Heart right ventricle (tissue), 16 donors: Measurements from ENCODE around the gene PPM1L. TPM values are rescaled to one million over a fixed set of nuclear protein-coding genes. Genes with fewer than 3 reads are reported as not detected.
"Not testable (repeated sequence)": the region's sequence is repeated elsewhere in the genome, so short reads cannot be mapped to it uniquely, and the experiment has no call there.

ENCODE experiments used
- ATAC-seq, 8 donors: fragments of 200-7000 bp; cut with Tn5 transposase; one replicate each; pipeline ENCODE4 v1.9.1; 2020; ENCODE audit warnings: mild to moderate bottlenecking in 8 of 8, moderate library complexity in 8 of 8, moderate number of reproducible peaks in 1 of 8
- DNase-seq, 2 donors: peaks; one replicate each; pipeline ENCODE4 v3.0.0-alpha.2; 2020
- H3K27ac ChIP-seq, 10 donors: fragments of 200-600 bp; sonication (generic) in 2 of 10; one replicate each; pipeline versions ENCODE4 v1.5.0 to v1.8.0; 2020 to 2022; ENCODE audit warnings: mild to moderate bottlenecking in 3 of 10
- H3K27me3 ChIP-seq, 7 donors: fragments of 200-600 bp; one replicate each; pipeline ENCODE4 v1.8.0; 2021 to 2022; ENCODE audit warnings: mild to moderate bottlenecking in 2 of 7
- H3K36me3 ChIP-seq, 9 donors: fragments of 200-600 bp; sonication (generic) in 1 of 9; one replicate each; pipeline versions ENCODE4 v1.5.0 to v1.8.0; 2020 to 2022; ENCODE audit warnings: mild to moderate bottlenecking in 2 of 9
- H3K4me1 ChIP-seq, 9 donors: fragments of 200-600 bp; sonication (generic) in 1 of 9; one replicate each; pipeline versions ENCODE4 v1.5.0 to v1.8.0; 2020 to 2022; ENCODE audit warnings: mild to moderate bottlenecking in 4 of 9
- H3K4me3 ChIP-seq, 10 donors: fragments of 200-600 bp; sonication (generic) in 2 of 10; one replicate each; pipeline versions ENCODE4 v1.5.0 to v1.8.0; 2020 to 2022; ENCODE audit warnings: mild to moderate bottlenecking in 7 of 10, moderate library complexity in 2 of 10
- H3K9me3 ChIP-seq, 11 donors: fragments of 200-600 bp in 10 of 11; sonication (generic) in 2 of 11; one replicate each; pipeline versions ENCODE4 v1.5.0 to v1.8.0; 2013 to 2022; ENCODE audit warnings: mild to moderate bottlenecking in 2 of 11, control low read depth in 1 of 11, moderate library complexity in 1 of 11
- WGBS, 2 donors: extraction: QIAGEN DNeasy Blood & Tissue Kit; methylation state at CpG; one replicate each; pipeline ENCODE4 v1.1.7; 2013; ENCODE audit warnings: inconsistent platforms in 1 of 2; 5-methylcytosine and 5-hydroxymethylcytosine counted together
- intact Hi-C, 10 donors: fragments of 100-400 bp; cut with DNase I; formaldehyde crosslinking; loops; one replicate each; pipeline versions ENCODE4 v1.11.1 to v1.14.2; 2022
- polyA plus RNA-seq, 2 donors: library from polyadenylated mRNA; stranded (reverse); fragments of 200-250 nt; gene quantifications; one replicate each; pipeline ENCODE4 v1.2.3, GENCODE V29; 2013
- total RNA-seq, 10 donors: library from RNA; stranded (reverse); fragmentation: NEBNext Ultra II Directional in 3 of 10; extraction: Animal tissue kit (Norgen Biotek cat#: 25700) in 3 of 10; gene quantifications; one replicate each; pipeline versions ENCODE4 v1.2.1 to v1.2.4, GENCODE V29; 2021 to 2023
- TF ChIP-seq, protein P1 (sequence below), 9 donors: fragments of 200-600 bp; sonication (generic) in 2 of 9; IDR thresholded peaks; one replicate each; pipeline versions ENCODE4 v1.5.0 to v1.8.0; 2021 to 2022; ENCODE audit warnings: antibody characterized with exemption in 9 of 9, mild to moderate bottlenecking in 5 of 9, moderate library complexity in 1 of 9
- donor health status: Arrhythmogenic right ventricular cardiomyopathy.
- donor health status: ischemic (EF 13 %, LVEDD 7.1; RV severe dilation, severe dysfunction).
- donor health status: healthy with polysubstance abuse.
- donor health status: DM: no; HTN: yes; CAD: no.
- donor health status: DM: no; HTN: no; CAD: no.
- donor health status: ischemic (EF 25% LVEDD 6.9; RV normal size, moderate dysfunction).
- donor health status: ischemic (EF 25% LVEDD 5.7; RV mildly dilated, moderate dysfunction).
- donor health status: healthy.
- donor health status: DM: yes; HTN: yes; CAD: no.
- donor health status: Ischemic cardiomyopathy.
- donor health status: ischemic (EF 35%, LVEDD 5.7; RV mildly dilated, moderate dysfunction).
- donor health status: nonischemic (EF 11% LVEDD 7.7; RV severe dilation, severe dysfunction).
- donor health status: DM: yes; HTN: yes; CAD: no.
- donor health status: PGD.
- donor health status: ischemic (EF 29% LVEDD 5.4; RV normal size, mild dysfunction).
- donor health status: nonischemic (EF 23%, LVEDD 6.1; RV moderate dilation, normal function).

Gene PPM1L
- total and polyA plus RNA-seq, 12 donors, result 4.4 to 55.5 (median 37.7) TPM

DNA sequence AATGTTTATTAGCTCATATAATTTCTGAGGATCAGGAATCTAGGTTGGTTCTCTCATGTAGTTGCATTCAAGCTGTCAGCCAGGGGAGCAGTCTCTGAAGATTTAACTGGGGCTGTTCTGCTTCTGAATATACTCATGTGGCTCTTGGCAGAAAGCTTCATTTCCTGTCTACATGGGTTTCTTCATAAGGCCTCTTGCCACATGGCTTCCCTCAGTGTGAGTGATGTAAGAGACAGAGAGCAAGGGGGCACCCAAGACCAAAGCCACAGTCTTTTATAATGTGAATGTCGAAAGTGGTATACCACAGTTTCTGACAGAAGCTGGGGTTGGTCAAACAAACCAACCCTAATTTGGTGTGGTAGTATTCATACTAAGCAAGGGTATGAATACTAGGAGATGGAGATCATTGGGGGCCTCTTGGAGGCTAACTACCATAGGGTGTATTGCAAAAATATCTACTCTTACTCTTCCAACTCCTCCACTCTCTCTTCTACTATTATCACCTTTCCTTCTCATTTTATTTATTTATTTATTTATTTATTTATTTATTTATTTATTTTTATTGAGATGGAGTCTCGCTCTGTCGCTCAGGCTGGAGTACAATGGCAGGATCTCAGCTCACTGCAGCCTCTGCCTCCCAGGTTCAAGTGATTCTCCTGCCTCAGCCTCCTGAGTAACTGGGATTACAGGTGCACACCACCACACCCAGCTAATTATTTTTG is 225.3 kb downstream of the PPM1L start:
- WGBS, 2 donors, result 97 to 99% methylated on average over 3 of the region's 3 CpGs

DNA sequence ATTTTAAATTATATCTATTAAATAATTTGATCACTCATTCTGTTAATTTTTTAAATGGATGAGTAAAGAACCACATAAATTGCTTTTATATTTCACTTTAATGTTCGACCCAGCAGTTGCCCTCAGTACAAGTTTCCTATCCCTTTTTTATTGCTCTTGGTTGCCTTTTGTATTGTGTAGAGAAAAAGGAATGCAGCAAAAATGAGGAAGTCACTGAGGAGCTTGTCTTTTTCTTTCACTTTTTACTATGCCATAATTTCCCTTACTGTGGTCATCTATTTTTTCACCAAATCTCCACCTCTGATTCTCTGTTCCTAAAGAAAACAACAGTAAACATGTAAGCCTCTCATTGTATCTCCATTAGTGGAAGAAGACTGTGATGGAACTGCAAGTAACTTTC is 226.5 kb downstream of the PPM1L start:
- ATAC-seq, result no peak

More for the DNA sequence above, 225.3 kb downstream of the PPM1L start:
- Histone ChIP-seq H3K36me3 (no peaks in the 10 kb centered on the region), H3K27me3 (no peaks in the 10 kb centered on the region), H3K4me1 (peaks cover 0 to 65% (median 0%) of the 10 kb centered on the region in 9 donors), H3K27ac (peak overlapping the region in 1 of 10 donors; percentile 52), H3K9me3 (peaks cover 0 to 14% (median 0%) of the 10 kb centered on the region in 11 donors), H3K4me3 (no peak overlapping the region)
- ATAC-seq, result peak in 5 of 8 donors; percentile 42 to 62 (median 47)
- intact Hi-C loops, result no loop called here
- TF ChIP-seq, protein P1, sequence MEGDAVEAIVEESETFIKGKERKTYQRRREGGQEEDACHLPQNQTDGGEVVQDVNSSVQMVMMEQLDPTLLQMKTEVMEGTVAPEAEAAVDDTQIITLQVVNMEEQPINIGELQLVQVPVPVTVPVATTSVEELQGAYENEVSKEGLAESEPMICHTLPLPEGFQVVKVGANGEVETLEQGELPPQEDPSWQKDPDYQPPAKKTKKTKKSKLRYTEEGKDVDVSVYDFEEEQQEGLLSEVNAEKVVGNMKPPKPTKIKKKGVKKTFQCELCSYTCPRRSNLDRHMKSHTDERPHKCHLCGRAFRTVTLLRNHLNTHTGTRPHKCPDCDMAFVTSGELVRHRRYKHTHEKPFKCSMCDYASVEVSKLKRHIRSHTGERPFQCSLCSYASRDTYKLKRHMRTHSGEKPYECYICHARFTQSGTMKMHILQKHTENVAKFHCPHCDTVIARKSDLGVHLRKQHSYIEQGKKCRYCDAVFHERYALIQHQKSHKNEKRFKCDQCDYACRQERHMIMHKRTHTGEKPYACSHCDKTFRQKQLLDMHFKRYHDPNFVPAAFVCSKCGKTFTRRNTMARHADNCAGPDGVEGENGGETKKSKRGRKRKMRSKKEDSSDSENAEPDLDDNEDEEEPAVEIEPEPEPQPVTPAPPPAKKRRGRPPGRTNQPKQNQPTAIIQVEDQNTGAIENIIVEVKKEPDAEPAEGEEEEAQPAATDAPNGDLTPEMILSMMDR (IDR thresholded peaks at IDR 0.05), result no peak
- DNase-seq, result peak in 1 of 2 donors; percentile 5

DNA sequence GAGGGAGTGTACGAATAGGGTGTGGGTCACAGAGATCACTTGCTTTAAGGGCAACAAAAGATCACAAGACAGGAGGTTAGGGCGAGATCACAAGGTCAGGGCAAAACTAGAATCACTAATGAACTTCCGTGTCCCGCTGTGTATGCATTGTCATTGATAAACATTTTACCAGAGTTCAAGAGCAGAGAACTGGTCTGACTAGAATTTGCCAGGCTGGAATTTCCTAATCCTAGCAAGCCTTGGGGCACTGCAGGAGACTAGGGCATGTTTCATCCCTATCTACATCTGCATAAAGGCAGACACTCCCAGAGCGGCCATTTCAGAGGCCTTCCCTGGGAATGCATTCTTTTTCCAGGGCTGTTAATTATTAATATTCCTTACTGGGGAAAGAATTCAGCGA is 227.9 kb downstream of the PPM1L start:
- intact Hi-C loops, H3K4me3 ChIP-seq: not testable (repeated sequence)

More for the DNA sequence above, 226.5 kb downstream of the PPM1L start:
- TF ChIP-seq, protein P1 (IDR thresholded peaks at IDR 0.05), result no peak
- intact Hi-C loops, result no loop called here
- Histone ChIP-seq H3K27me3 (no peaks in the 10 kb centered on the region), H3K4me3 (no peak overlapping the region), H3K36me3 (no peaks in the 10 kb centered on the region), H3K27ac (peak overlapping the region in 1 of 10 donors; percentile 52), H3K9me3 (peaks cover 0 to 14% (median 0%) of the 10 kb centered on the region in 11 donors), H3K4me1 (peaks cover 0 to 67% (median 0%) of the 10 kb centered on the region in 9 donors)
- DNase-seq, result no peak
- 81 to 94% methylated on average over 1 of the region's 1 CpG for WGBS, 2 donors

DNA sequence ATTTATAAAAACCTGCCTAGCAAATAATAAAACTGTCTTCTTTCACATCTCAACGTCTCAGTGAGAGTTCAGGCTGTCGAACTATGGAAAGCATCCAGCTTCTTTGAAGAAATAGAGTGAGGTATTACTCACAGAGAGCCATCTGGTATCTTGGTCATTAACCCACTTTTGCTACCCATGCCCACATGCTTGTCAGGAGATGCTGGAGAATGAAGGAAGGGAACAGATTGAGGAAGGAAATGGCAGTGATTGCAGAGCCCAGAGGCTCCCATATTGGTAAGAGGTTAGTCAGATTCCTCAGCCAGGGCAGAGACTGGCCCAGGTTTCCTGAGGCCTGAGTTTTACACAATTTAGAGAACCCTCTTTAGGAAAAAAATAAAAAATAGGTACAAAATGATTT is 230.0 kb downstream of the PPM1L start:
- Histone ChIP-seq H3K27ac (no peak overlapping the region), H3K4me1 (peaks cover 0 to 33% (median 0%) of the 10 kb centered on the region in 9 donors), H3K4me3 (no peak overlapping the region), H3K9me3 (peaks cover 0 to 14% (median 0%) of the 10 kb centered on the region in 11 donors), H3K36me3 (no peaks in the 10 kb centered on the region), H3K27me3 (no peaks in the 10 kb centered on the region)
- TF ChIP-seq, protein P1 (IDR thresholded peaks at IDR 0.05), result no peak
- WGBS, 2 donors, result 59 to 65% methylated on average over 2 of the region's 2 CpGs
- intact Hi-C loops, result no loop called here
- no peak for DNase-seq
- ATAC-seq, result peak in 1 of 8 donors; percentile 27

More for the DNA sequence above, 227.9 kb downstream of the PPM1L start:
- 86 to 88% methylated on average over 6 of the region's 6 CpGs for WGBS, 2 donors
- not testable (repeated sequence) for ATAC-seq, H3K27me3 ChIP-seq, DNase-seq, H3K27ac ChIP-seq, H3K36me3 ChIP-seq
- Histone ChIP-seq H3K9me3 (peaks cover 0 to 14% (median 0%) of the 10 kb centered on the region in 11 donors), H3K4me1 (peaks cover 0 to 54% (median 0%) of the 10 kb centered on the region in 9 donors)
